Heart right ventricle (tissue), 16 donors: ENCODE measurements around the gene ZNF697. TPM values are rescaled to one million over a fixed set of nuclear protein-coding genes. Genes with fewer than 3 reads are reported as not detected.

Experiments used
- ATAC-seq, 8 donors: fragments of 200-7000 bp; cut with Tn5 transposase; one replicate each; pipeline ENCODE4 v1.9.1; 2020; ENCODE audit warnings: mild to moderate bottlenecking in 8 of 8, moderate library complexity in 8 of 8, moderate number of reproducible peaks in 1 of 8
- DNase-seq, 2 donors: peaks; one replicate each; pipeline ENCODE4 v3.0.0-alpha.2; 2020
- H3K27ac ChIP-seq, 10 donors: fragments of 200-600 bp; sonication (generic) in 2 of 10; one replicate each; pipeline versions ENCODE4 v1.5.0 to v1.8.0; 2020 to 2022; ENCODE audit warnings: mild to moderate bottlenecking in 3 of 10
- H3K27me3 ChIP-seq, 7 donors: fragments of 200-600 bp; one replicate each; pipeline ENCODE4 v1.8.0; 2021 to 2022; ENCODE audit warnings: mild to moderate bottlenecking in 2 of 7
- H3K36me3 ChIP-seq, 9 donors: fragments of 200-600 bp; sonication (generic) in 1 of 9; one replicate each; pipeline versions ENCODE4 v1.5.0 to v1.8.0; 2020 to 2022; ENCODE audit warnings: mild to moderate bottlenecking in 2 of 9
- H3K4me1 ChIP-seq, 9 donors: fragments of 200-600 bp; sonication (generic) in 1 of 9; one replicate each; pipeline versions ENCODE4 v1.5.0 to v1.8.0; 2020 to 2022; ENCODE audit warnings: mild to moderate bottlenecking in 4 of 9
- H3K4me3 ChIP-seq, 10 donors: fragments of 200-600 bp; sonication (generic) in 2 of 10; one replicate each; pipeline versions ENCODE4 v1.5.0 to v1.8.0; 2020 to 2022; ENCODE audit warnings: mild to moderate bottlenecking in 7 of 10, moderate library complexity in 2 of 10
- H3K9me3 ChIP-seq, 11 donors: fragments of 200-600 bp in 10 of 11; sonication (generic) in 2 of 11; one replicate each; pipeline versions ENCODE4 v1.5.0 to v1.8.0; 2013 to 2022; ENCODE audit warnings: mild to moderate bottlenecking in 2 of 11, control low read depth in 1 of 11, moderate library complexity in 1 of 11
- CTCF ChIP-seq, 9 donors: fragments of 200-600 bp; sonication (generic) in 2 of 9; IDR thresholded peaks; one replicate each; pipeline versions ENCODE4 v1.5.0 to v1.8.0; 2021 to 2022; ENCODE audit warnings: antibody characterized with exemption in 9 of 9, mild to moderate bottlenecking in 5 of 9, moderate library complexity in 1 of 9
- WGBS, 2 donors: extraction: QIAGEN DNeasy Blood & Tissue Kit; methylation state at CpG; one replicate each; pipeline ENCODE4 v1.1.7; 2013; ENCODE audit warnings: inconsistent platforms in 1 of 2; 5-methylcytosine and 5-hydroxymethylcytosine counted together
- intact Hi-C, 10 donors: fragments of 100-400 bp; cut with DNase I; formaldehyde crosslinking; loops; one replicate each; pipeline versions ENCODE4 v1.11.1 to v1.14.2; 2022
- polyA plus RNA-seq, 2 donors: library from polyadenylated mRNA; stranded (reverse); fragments of 200-250 nt; gene quantifications; one replicate each; pipeline ENCODE4 v1.2.3, GENCODE V29; 2013
- total RNA-seq, 10 donors: library from RNA; stranded (reverse); fragmentation: NEBNext Ultra II Directional in 3 of 10; extraction: Animal tissue kit (Norgen Biotek cat#: 25700) in 3 of 10; gene quantifications; one replicate each; pipeline versions ENCODE4 v1.2.1 to v1.2.4, GENCODE V29; 2021 to 2023
- donor health status: Arrhythmogenic right ventricular cardiomyopathy.
- donor health status: ischemic (EF 13 %, LVEDD 7.1; RV severe dilation, severe dysfunction).
- donor health status: healthy with polysubstance abuse.
- donor health status: DM: no; HTN: yes; CAD: no.
- donor health status: DM: no; HTN: no; CAD: no.
- donor health status: ischemic (EF 25% LVEDD 6.9; RV normal size, moderate dysfunction).
- donor health status: ischemic (EF 25% LVEDD 5.7; RV mildly dilated, moderate dysfunction).
- donor health status: healthy.
- donor health status: DM: yes; HTN: yes; CAD: no.
- donor health status: Ischemic cardiomyopathy.
- donor health status: ischemic (EF 35%, LVEDD 5.7; RV mildly dilated, moderate dysfunction).
- donor health status: nonischemic (EF 11% LVEDD 7.7; RV severe dilation, severe dysfunction).
- donor health status: DM: yes; HTN: yes; CAD: no.
- donor health status: PGD.
- donor health status: ischemic (EF 29% LVEDD 5.4; RV normal size, mild dysfunction).
- donor health status: nonischemic (EF 23%, LVEDD 6.1; RV moderate dilation, normal function).

ZNF697 gene
- total and polyA plus RNA-seq, 12 donors = 2.3 to 14.1 (median 10.3) TPM

- no peak for DNase-seq
- H3K9me3 ChIP-seq = no peaks in the 10 kb centered on the region
- intact Hi-C loops = no loop called here
- H3K36me3 ChIP-seq = no peaks in the 10 kb centered on the region
- no peak overlapping the region for H3K4me3 ChIP-seq
- peaks cover 0 to 8% (median 0%) of the 10 kb centered on the region in 7 donors for H3K27me3 ChIP-seq
- H3K27ac ChIP-seq = no peak overlapping the region
- TF ChIP-seq CTCF (IDR thresholded peaks at IDR 0.05) = no peak
- ATAC-seq = no peak
- H3K4me1 ChIP-seq = peaks cover 0 to 21% (median 11%) of the 10 kb centered on the region in 9 donors
- 95 to 97% methylated on average over 5 of the region's 5 CpGs for WGBS, 2 donors
Observed at GRCh38 chr1:119656410-119656955, 8.4 kb upstream of the ZNF697 start.

GRCh38 chr1:119655154-119655553, 7.1 kb upstream of the ZNF697 start:
- Histone ChIP-seq H3K4me3 (no peak overlapping the region), H3K36me3 (no peaks in the 10 kb centered on the region), H3K27me3 (peaks cover 0 to 10% (median 0%) of the 10 kb centered on the region in 7 donors), H3K4me1 (peaks cover 0 to 20% (median 11%) of the 10 kb centered on the region in 9 donors), H3K9me3 (no peaks in the 10 kb centered on the region), H3K27ac (peak overlapping the region in 5 of 10 donors; percentile 6 to 67 (median 56))
- TF ChIP-seq CTCF (IDR thresholded peaks at IDR 0.05) = no peak
- ATAC-seq = peak in 2 of 8 donors; percentile 46 to 58
- intact Hi-C loops = no loop called here
- no peak for DNase-seq
- WGBS, 2 donors = 45 to 53% methylated on average over 1 of the region's 1 CpG

GRCh38 chr1:119653839-119654170, 5.7 kb upstream of the ZNF697 start:
- peaks cover 0 to 19% (median 11%) of the 10 kb centered on the region in 9 donors for H3K4me1 ChIP-seq
- intact Hi-C loops = no loop called here
- WGBS, 2 donors = 71 to 74% methylated on average over 3 of the region's 3 CpGs
- H3K9me3 ChIP-seq = no peaks in the 10 kb centered on the region
- H3K4me3 ChIP-seq = no peak overlapping the region
- H3K27me3 ChIP-seq = peaks cover 0 to 11% (median 0%) of the 10 kb centered on the region in 7 donors
- H3K36me3 ChIP-seq = no peaks in the 10 kb centered on the region
- ATAC-seq (peak in 4 of 8 donors; percentile 15 to 40 (median 19)), DNase-seq (no peak)
- peak overlapping the region in 8 of 10 donors; percentile 10 to 67 (median 40) for H3K27ac ChIP-seq
- no peak for TF ChIP-seq CTCF (IDR thresholded peaks at IDR 0.05)

GRCh38 chr1:119653135-119653838, 5.2 kb upstream of the ZNF697 start:
- peak in 1 of 8 donors; percentile 11 for ATAC-seq
- Histone ChIP-seq H3K4me1 (peaks cover 0 to 21% (median 11%) of the 10 kb centered on the region in 9 donors), H3K27me3 (peaks cover 0 to 17% (median 0%) of the 10 kb centered on the region in 7 donors), H3K36me3 (no peaks in the 10 kb centered on the region), H3K4me3 (no peak overlapping the region), H3K9me3 (no peaks in the 10 kb centered on the region), H3K27ac (peak overlapping the region in 5 of 10 donors; percentile 20 to 67 (median 56))
- intact Hi-C loops = no loop called here
- no peak for DNase-seq
- TF ChIP-seq CTCF (IDR thresholded peaks at IDR 0.05) = no peak
- 89 to 91% methylated on average over 4 of the region's 4 CpGs for WGBS, 2 donors
